GM19455 (cell line): ENCODE measurements around the gene PPP2R5E.

ENCODE experiments used
- ATAC-seq: cut with Tn5 transposase; IDR thresholded peaks from one replicate; pipeline ENCODE4 v1.9.1; 2021; ENCODE audit not compliant: unreplicated experiment

The PPP2R5E gene

GRCh38 chr14:63435838-63436237 is 107.3 kb downstream of the PPP2R5E start:
- no peak for ATAC-seq

DNA sequence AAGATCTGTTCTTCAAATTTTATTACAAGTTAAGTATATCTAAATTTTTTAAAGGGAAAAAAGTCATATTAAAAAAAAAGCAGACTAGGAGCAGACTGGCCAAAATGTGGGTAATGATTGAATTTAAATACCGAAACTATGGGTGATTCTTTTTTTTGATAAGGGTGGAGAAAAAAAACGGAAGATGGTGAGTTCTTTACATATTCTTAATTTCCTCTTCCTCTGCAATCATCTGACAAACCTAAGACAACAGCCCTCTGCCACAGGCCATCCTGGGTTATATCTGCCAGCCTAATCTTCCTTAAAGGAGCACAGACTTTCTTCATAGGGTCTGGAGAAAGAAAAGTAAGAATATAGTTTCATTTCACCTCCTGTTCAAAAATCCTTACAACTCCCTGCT is 108.0 kb downstream of the PPP2R5E start:
- no peak for ATAC-seq

DNA sequence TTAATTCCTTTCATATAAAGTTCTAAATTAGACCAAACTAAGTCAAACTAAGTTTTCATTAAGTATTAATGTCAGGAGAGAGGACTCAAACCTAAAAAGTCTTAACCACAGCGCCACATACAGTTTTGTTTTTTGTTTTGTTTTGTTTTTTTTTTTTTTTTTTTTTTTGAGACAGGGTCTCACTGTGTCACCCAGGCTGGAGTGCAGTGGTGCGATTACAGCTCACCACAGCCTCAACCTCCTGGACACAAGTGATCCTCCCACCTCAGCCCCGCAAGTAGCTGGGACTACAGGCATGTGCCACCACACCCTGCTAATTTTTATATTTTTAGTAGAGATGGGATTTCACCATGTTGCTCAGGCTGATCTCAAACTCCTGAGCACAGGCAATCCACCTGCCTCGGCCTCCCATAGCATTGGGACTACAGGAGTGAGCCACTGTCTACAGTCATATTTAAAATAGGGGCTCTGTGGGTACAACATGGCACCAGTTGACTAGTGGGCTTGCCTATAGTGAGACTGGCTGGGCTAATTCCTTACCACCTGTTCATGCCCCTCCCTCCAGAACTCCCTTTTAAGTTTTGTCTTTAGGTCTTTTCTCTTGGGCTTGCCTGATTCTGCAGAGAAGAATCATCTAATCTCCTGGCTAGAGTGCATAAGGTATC is 110.2 kb downstream of the PPP2R5E start:
- no peak for ATAC-seq

- ATAC-seq: no peak
These were observed 110.9 kb downstream of the PPP2R5E start for GRCh38 chr14:63432228-63432627.

GRCh38 chr14:63431466-63431865 is 111.7 kb downstream of the PPP2R5E start:
- ATAC-seq: no peak

DNA sequence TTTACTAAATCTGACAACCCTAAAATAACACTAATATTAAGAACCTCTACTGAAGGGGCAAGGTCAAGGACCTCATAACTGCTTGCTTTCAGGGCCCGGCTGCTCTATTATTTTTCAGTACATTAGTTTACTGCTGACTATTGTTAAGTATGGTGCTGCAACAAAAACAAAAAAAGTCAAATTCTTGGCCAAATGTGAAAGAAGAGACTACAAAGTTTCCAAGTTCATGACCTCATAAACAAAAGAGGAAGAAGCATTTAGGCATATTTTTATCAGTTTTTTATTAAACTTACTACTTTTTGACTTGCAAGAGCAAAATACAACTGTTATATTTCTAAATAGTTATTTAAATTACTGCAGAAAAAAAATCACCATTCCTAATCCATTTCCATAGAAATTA is 114.7 kb downstream of the PPP2R5E start:
- ATAC-seq: no peak

GRCh38 chr14:63426838-63427352 is 116.3 kb downstream of the PPP2R5E start:
- ATAC-seq: no peak

GRCh38 chr14:63423889-63424288 is 119.3 kb downstream of the PPP2R5E start:
- ATAC-seq: no peak

DNA sequence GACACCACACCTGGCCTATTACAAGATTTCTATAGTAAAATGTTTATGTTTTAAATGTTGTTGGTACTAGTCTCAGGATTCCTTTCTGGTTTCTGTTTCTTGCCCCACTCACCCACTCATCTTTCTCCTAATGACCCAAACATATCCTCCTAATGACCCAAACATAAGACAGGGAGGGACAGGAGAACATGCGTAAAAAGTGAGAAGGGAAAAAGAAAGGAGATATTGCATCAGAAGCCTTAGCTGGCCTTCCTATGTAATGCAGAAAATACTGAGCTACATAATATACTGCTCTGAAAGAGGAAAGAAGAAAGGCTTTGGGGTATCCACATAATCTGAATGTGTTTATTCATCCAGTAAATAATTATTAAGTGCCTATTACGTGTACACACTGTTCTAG is 119.8 kb downstream of the PPP2R5E start:
- no peak for ATAC-seq

DNA sequence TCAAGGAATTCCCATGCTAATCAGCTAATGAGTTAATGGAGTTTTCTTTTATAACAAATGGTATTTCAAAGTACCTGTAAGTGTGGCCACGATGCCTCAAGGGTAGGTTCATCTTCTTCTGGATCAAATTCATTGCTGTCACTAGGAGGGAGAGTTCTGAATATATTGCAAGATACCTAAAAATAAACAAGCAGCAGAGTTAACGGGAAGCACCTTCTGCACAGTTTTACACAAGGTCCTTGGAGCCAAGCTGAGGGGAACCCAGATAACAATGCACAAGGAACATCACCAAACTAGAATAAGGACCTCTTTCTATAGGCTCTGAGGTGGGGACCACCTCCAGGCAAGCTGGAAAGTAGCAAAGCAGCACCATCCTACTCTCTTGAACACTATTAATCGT is 121.3 kb downstream of the PPP2R5E start:
- no peak for ATAC-seq

- no peak for ATAC-seq
These were observed 122.0 kb downstream of the PPP2R5E start for GRCh38 chr14:63421226-63421625.

- no peak for ATAC-seq
These were observed 125.2 kb downstream of the PPP2R5E start for GRCh38 chr14:63418020-63418419.

DNA sequence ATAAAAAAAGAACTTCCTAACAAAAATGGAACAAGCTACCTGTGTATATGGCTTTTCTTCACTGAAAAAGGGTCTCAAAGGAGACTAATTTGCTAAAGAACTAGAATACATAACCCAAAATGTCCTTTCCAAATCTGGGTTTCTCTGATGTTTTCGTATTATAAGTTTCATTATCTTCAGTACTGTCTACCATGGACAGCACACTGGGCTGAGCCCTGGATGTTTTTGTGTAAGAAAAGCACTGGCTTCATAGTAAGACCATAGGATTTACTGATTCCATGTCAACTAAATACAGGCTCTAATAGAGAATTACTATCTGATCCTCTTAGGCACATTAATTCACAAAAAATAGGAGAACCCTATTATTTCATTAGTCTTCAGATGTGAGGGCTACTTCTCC is 130.2 kb downstream of the PPP2R5E start:
- no peak for ATAC-seq

DNA sequence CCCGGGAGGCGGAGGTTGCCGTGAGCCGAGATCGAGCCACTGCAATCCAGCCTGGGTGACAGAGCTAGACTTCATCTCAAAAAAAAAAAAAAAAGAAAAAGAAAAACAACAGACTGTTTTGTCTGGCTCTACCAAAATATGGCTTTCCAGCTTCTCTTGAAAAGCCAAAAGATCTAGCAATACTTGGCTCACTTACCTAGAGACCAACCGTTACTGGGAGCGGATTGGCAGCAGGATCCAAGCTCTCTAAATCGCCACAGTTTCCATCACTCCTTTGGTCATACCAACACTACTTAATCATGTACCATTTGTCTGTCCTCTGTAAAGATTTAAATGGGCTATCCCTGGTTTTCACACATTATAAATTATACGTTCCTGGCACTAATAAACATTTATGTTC is 136.8 kb downstream of the PPP2R5E start:
- ATAC-seq: no peak

GRCh38 chr14:63405715-63406114 is 137.5 kb downstream of the PPP2R5E start:
- ATAC-seq: no peak

DNA sequence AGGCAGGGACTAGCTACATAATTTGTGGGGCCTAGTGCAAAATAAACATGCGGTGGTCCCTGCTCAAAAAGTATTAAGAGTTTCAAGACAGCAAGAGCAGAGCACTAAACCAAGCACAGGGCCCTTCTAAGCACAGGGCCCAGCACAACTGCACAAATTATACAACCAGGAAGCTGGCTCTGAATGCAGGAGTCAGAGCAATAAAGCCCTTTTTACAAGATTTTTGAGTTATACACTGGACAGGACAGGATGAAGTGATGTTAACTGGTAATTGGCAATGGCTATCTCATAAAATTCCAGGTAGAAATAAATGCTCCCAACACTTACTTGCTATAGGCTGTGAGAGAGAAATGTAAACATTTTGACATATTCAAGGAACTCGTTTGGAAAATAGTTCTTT is 138.3 kb downstream of the PPP2R5E start:
- no peak for ATAC-seq

DNA sequence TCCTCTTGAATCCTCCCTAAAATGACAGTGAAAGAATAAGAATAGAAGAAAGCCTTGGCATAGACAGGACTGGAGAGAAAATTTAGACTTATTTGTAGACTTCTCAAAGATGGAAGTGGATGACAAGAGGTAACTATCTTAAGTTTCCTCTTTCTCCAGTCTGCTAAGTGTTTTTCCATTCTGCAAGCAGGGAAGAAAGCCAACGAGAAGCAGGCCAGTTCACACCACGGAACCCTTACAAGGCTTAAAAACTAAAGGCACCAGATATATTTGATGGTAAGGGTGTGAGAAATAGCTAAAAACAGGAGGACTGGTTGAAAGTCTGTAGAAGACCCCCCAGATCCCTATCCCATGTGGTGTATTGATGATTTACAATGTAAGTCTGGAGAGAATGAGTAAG is 141.5 kb downstream of the PPP2R5E start:
- ATAC-seq: no peak

DNA sequence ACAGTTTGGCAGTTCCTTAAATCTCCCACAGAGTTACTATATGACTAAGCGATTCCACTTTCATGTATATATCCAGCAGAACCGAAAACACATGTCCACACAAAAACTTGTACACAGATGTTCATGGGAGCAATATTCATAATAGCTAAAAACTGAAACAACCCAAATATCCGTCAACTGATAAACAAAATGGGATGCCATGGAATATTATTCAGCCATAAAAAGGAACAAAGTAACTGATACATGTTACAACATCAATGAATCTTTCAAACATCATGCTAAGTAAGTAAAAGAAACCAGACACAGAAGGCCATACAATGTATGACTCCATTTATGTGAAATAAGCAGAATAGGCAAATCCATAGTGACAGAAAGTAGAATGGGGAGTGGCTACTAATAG is 144.2 kb downstream of the PPP2R5E start:
- no peak for ATAC-seq

GRCh38 chr14:63394841-63395240 is 148.3 kb downstream of the PPP2R5E start:
- no peak for ATAC-seq

- no peak for ATAC-seq
These were observed 148.7 kb downstream of the PPP2R5E start for GRCh38 chr14:63394432-63394831.

- no peak for ATAC-seq
These were observed 150.2 kb downstream of the PPP2R5E start for GRCh38 chr14:63393012-63393411.

DNA sequence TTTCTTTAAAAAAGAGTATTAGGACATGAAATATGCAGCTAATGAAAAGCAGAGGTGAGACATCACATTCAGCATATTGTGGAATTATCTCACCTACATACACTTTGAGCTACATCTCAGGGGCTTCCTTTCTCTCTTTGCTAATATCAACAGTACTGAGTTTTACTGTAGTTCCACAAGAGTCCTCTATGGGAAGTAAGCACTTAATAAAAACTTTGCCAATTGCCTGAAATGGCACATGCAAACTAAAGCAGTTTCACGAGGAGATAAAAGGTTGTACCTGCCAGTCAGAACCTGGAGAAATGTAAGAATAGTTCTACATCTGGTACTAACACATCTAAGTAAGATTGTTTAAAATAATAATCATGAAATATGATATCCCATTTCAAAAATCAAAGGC is 150.9 kb downstream of the PPP2R5E start:
- ATAC-seq: no peak

- peak; percentile 72 for ATAC-seq
These were observed 154.3 kb downstream of the PPP2R5E start for GRCh38 chr14:63388766-63389431.
